T-cell (primary cell): ENCODE results near the gene ATRNL1. TPM values are rescaled to one million over a fixed set of nuclear protein-coding genes. Genes with fewer than 3 reads are reported as not detected.
"Not testable (repeated sequence)": the region's sequence is repeated elsewhere in the genome, so short reads cannot be mapped to it uniquely, and the experiment has no call there.

Source experiments
- ATAC-seq, 4 experiments: fragments of 200-7000 bp in 3 of 4; fragments of 150-1000 bp in 1 of 4; cut with Tn5 transposase; replicated peaks in 1 of 4; 1 replicate in 3 of 4; 2 replicates in 1 of 4; pipeline ENCODE4 v1.10.0; 2021; ENCODE audit warnings: moderate library complexity in 3 of 4, mild to moderate bottlenecking in 2 of 4, moderate number of reproducible peaks in 1 of 4
- CTCF ChIA-PET, 2 donors: fragments of 300-600 bp; sonication (Branson Sonifier 250); formaldehyde crosslinking; loops; one replicate each; lab custom pipeline; 2022; ENCODE audit warnings: antibody characterized with exemption in 2 of 2; lab: Charles Lee
- POLR2A ChIA-PET, 2 donors: fragments of 300-600 bp; sonication (Branson Sonifier 250); formaldehyde crosslinking; loops; one replicate each; lab custom pipeline; 2022; ENCODE audit warnings: antibody characterized with exemption in 2 of 2; lab: Charles Lee
- DNase-seq, 35 experiments: peaks; one replicate each; pipeline versions ENCODE4 v3.0.0 to v3.0.0-alpha.2; 2013 to 2023
- H3K27ac ChIP-seq: one replicate; pipeline ENCODE4 v1.5.1; 2013; ENCODE audit warnings: low read length
- H3K27me3 ChIP-seq, 2 experiments: replicated peaks in 1 of 2; 1 replicate in 1 of 2; 2 replicates in 1 of 2; pipeline versions ENCODE4 v1.6.1 to v1.7.0; 2013; ENCODE audit warnings: low read length in 1 of 2, mixed read lengths in 1 of 2; ENCODE audit not compliant: control insufficient read depth in 2 of 2, insufficient read depth in 2 of 2; ENCODE audit errors: extremely low read depth in 1 of 2
- H3K36me3 ChIP-seq, 2 donors: 1 replicate in 1 of 2; 2 replicates in 1 of 2; pipeline versions ENCODE4 v1.6.1 to v1.7.0; 2013; ENCODE audit warnings: low read length in 1 of 2; ENCODE audit not compliant: control insufficient read depth in 2 of 2, insufficient read depth in 1 of 2; ENCODE audit errors: extremely low read depth in 1 of 2
- H3K4me1 ChIP-seq, 2 experiments: 1 replicate in 1 of 2; 2 replicates in 1 of 2; pipeline versions ENCODE4 v1.6.1 to v1.7.0; 2013; ENCODE audit warnings: low read length in 2 of 2, mixed read lengths in 1 of 2; ENCODE audit not compliant: insufficient read depth in 2 of 2, control insufficient read depth in 1 of 2; ENCODE audit errors: extremely low read depth in 1 of 2
- H3K4me3 ChIP-seq, 2 donors: 1 replicate in 1 of 2; 2 replicates in 1 of 2; pipeline versions ENCODE4 v1.5.1 to v1.7.0; 2013; ENCODE audit warnings: mild to moderate bottlenecking in 2 of 2, low read length in 1 of 2, moderate library complexity in 1 of 2; ENCODE audit not compliant: control insufficient read depth in 1 of 2; ENCODE audit errors: extremely low read depth in 1 of 2
- H3K9me3 ChIP-seq: 2 replicates; pipeline ENCODE4 v1.7.0; 2013
- H3K27ac Mint-ChIP-seq, 2 donors: one replicate each; pipeline ENCODE4 v1.8.0; 2020 to 2021; ENCODE audit warnings: mild to moderate bottlenecking in 2 of 2, mixed read lengths in 2 of 2
- H3K27me3 Mint-ChIP-seq, 2 donors: one replicate each; pipeline ENCODE4 v1.8.0; 2021 to 2022; ENCODE audit warnings: mixed read lengths in 2 of 2
- H3K36me3 Mint-ChIP-seq: one replicate; pipeline ENCODE4 v1.8.0; 2021; ENCODE audit warnings: mixed read lengths
- H3K4me1 Mint-ChIP-seq, 3 donors: one replicate each; pipeline ENCODE4 v1.8.0; 2020 to 2022; ENCODE audit warnings: mixed read lengths in 3 of 3, mild to moderate bottlenecking in 1 of 3
- H3K4me3 Mint-ChIP-seq, 3 donors: one replicate each; pipeline ENCODE4 v1.8.0; 2020 to 2022; ENCODE audit warnings: mild to moderate bottlenecking in 3 of 3, mixed read lengths in 3 of 3, moderate library complexity in 3 of 3
- H3K9me3 Mint-ChIP-seq, 3 donors: one replicate each; pipeline ENCODE4 v1.8.0; 2020 to 2022; ENCODE audit warnings: mixed read lengths in 3 of 3
- WGBS: methylation state at CpG from one replicate; pipeline ENCODE4 v1.1.5; 2013; ENCODE audit warnings: missing lambda C conversion rate; ENCODE audit not compliant: insufficient coverage; 5-methylcytosine and 5-hydroxymethylcytosine counted together
- total RNA-seq, 35 experiments: library from RNA in 6 of 35; stranded (reverse) in 6 of 35; fragments of 120-200 nt in 1 of 35; gene quantifications; one replicate each; pipeline versions ENCODE4 v1.2.1 to v1.2.4 and lab custom pipeline; 2013 to 2026

Gene ATRNL1
- total RNA-seq, 5 donors from 2014 or later (not counting 1 experiment from before 2014, with no cell fraction given), result 0.18 to 0.35 (median 0.20) TPM; not detected in 2

DNA sequence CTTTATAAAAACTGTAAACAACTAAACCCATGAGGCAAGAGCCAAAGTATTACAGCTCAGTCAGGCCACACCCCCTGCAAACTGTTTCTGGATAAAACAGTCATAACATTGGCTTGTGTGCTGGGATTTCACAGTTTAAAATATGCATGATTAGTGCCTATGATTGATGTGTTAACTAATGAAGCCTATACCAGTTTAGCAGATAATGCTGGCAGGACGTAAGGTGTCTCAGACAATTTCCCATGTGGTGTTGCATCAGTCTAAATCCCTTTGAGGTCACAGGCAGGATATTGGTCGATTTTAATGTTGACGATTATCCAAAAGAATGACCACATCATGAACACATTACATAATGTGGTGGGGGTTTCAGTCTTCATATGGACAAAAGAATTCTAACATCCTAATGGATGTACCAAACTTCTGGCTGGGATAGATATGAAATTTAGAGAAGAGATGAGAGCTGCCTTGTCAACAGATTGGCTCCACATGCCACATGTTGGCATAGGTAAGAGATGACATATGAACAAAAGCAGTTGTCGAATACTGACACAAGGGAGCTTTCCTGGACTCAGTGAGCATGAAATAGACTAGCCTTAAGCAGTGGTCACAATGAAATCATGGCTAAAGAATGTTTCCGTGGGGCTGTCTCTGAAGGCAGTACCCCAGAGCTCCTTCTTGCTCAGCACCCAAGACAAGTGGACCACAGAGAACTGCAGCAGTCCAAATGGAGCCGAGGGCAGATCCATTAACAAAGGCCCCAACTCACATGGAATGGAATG is 734.3 kb downstream of the ATRNL1 start:
- WGBS, result 72% methylated on average over 2 of the region's 6 CpGs
- no peak for DNase-seq
- Histone ChIP-seq H3K27ac (no peak overlapping the region), H3K27me3 (no peaks in the 10 kb centered on the region), H3K4me1 (no peaks in the 10 kb centered on the region), H3K4me3 (no peak overlapping the region), H3K36me3 (no peaks in the 10 kb centered on the region), H3K9me3 (no peaks in the 10 kb centered on the region)
- peaks cover 10 to 14% (median 13%) of the 10 kb centered on the region in 3 donors for H3K9me3 Mint-ChIP-seq
- no peak for ATAC-seq
- POLR2A ChIA-PET, result no interaction called here
- H3K36me3 Mint-ChIP-seq, result no peaks in the 10 kb centered on the region
- H3K27ac Mint-ChIP-seq, result no peak overlapping the region
- no peak overlapping the region for H3K4me3 Mint-ChIP-seq
- CTCF ChIA-PET, result no interaction called here
- no peaks in the 10 kb centered on the region for H3K4me1 Mint-ChIP-seq
- no peaks in the 10 kb centered on the region for H3K27me3 Mint-ChIP-seq

DNA sequence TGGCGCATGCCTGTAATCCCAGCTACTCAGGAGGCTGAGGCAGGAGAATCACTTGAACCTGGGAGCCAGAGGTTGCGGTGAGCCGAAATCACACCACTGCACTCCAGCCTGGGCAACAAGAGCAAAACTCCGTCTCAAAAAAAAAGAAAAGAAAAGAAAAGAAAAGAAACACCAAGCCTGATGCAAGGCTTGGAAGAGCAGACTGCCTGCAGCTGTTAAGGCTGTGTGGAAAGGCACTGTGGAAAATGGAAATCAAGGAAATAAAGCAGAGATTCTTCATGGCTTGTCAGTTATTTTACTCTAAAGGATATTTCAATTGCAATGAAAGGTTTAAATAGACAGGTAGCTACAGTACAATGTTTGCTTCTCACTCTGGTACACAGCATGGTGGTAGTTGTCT is 735.0 kb downstream of the ATRNL1 start:
- H3K27ac ChIP-seq, H3K27ac Mint-ChIP-seq, H3K4me3 ChIP-seq, POLR2A ChIA-PET, H3K4me1 Mint-ChIP-seq, ATAC-seq, H3K4me1 ChIP-seq, H3K27me3 Mint-ChIP-seq, H3K4me3 Mint-ChIP-seq, CTCF ChIA-PET, H3K9me3 ChIP-seq, H3K36me3 Mint-ChIP-seq, H3K36me3 ChIP-seq, H3K27me3 ChIP-seq, DNase-seq: not testable (repeated sequence)
- WGBS, result 100% methylated on average over 3 of the region's 4 CpGs
- H3K9me3 Mint-ChIP-seq, result peaks cover 10 to 13% (median 13%) of the 10 kb centered on the region in 3 donors

DNA sequence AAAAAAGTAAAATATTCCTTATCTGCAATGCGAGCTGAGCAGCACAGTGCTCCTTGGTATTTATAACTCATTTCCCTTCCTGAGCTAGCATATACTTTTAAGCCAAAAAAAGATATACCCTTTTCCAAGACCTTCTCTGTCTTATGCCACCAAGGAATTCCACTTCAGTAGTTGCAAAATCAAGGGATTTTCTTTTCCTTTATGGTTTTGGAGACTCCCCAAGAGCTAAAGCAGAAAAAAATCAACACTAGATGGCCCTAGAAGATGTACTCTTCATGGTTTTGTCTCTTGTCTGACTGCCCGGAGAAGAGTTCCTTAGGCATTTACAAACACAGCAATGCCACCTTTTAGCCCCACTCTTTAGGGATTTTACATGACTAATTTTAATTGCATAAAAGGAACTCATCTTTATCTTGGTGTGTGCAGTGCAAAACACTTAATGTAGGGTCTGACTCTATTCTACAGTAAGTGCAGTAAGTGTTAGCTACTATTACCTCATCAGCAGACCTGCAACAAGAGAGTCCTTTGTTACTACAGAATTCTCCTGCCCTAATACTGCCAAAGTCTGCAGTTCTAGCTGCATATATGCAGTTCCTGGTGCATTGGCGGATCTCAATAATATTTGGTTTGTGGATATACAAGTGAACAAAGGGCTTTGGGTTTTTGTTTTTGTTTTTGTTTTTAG is 736.5 kb downstream of the ATRNL1 start:
- Histone ChIP-seq H3K4me1 (no peaks in the 10 kb centered on the region), H3K9me3 (no peaks in the 10 kb centered on the region), H3K27ac (no peak overlapping the region), H3K27me3 (no peaks in the 10 kb centered on the region), H3K4me3 (no peak overlapping the region), H3K36me3 (no peaks in the 10 kb centered on the region)
- Mint-ChIP-seq H3K9me3 (peaks cover 7 to 8% (median 7%) of the 10 kb centered on the region in 3 donors), H3K36me3 (no peaks in the 10 kb centered on the region), H3K27ac (no peak overlapping the region), H3K4me3 (no peak overlapping the region), H3K27me3 (no peaks in the 10 kb centered on the region), H3K4me1 (no peaks in the 10 kb centered on the region)
- WGBS, result 50% methylated on average over 1 of the region's 3 CpGs
- DNase-seq (no peak), ATAC-seq (no peak)
- POLR2A ChIA-PET, result no interaction called here
- CTCF ChIA-PET, result no interaction called here

DNA sequence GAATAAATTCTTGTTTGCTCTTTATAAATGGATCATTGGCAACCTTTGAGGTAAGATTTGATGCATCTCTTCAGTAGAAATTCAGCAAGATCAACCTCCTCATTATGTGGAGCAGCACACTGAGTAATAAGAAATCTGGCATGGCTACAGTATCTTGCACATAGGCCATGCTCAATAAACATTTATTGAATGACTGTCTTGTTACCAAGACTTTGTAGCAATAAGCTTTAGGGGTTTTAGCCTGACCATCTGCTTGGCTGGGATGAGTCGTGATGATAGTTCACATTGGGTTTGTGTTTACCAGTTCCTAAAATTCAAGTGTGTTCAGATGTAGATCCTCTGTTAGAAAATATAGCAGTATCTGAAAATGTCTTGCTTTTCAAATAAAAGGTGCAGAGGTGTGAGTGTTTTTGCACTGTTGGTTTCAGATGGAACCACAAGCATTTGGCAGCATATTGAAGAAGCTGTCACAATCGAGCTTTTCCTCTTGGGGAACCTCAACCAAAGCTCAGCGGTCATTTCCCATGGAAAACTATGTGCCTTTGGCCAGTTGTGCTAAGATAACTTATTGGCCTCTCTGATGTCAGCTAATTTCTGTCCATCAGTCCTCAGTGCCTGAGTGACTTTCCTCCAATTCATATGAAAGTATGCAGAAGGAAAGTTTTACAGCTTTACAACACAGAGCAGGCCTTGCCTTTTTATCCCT is 737.3 kb downstream of the ATRNL1 start:
- no peaks in the 10 kb centered on the region for H3K27me3 Mint-ChIP-seq
- H3K36me3 Mint-ChIP-seq, result no peaks in the 10 kb centered on the region
- no peaks in the 10 kb centered on the region for H3K9me3 ChIP-seq
- WGBS, result 57% methylated on average over 2 of the region's 3 CpGs
- ATAC-seq, result no peak
- no peaks in the 10 kb centered on the region for H3K4me1 ChIP-seq
- H3K36me3 ChIP-seq, result no peaks in the 10 kb centered on the region
- no peak overlapping the region for H3K27ac Mint-ChIP-seq
- no peaks in the 10 kb centered on the region for H3K4me1 Mint-ChIP-seq
- peaks cover 5 to 8% (median 7%) of the 10 kb centered on the region in 3 donors for H3K9me3 Mint-ChIP-seq
- ChIA-PET POLR2A (no interaction called here), CTCF (no interaction called here)
- no peak overlapping the region for H3K27ac ChIP-seq
- no peak overlapping the region for H3K4me3 Mint-ChIP-seq
- no peak for DNase-seq
- H3K27me3 ChIP-seq, result no peaks in the 10 kb centered on the region
- no peak overlapping the region for H3K4me3 ChIP-seq

DNA sequence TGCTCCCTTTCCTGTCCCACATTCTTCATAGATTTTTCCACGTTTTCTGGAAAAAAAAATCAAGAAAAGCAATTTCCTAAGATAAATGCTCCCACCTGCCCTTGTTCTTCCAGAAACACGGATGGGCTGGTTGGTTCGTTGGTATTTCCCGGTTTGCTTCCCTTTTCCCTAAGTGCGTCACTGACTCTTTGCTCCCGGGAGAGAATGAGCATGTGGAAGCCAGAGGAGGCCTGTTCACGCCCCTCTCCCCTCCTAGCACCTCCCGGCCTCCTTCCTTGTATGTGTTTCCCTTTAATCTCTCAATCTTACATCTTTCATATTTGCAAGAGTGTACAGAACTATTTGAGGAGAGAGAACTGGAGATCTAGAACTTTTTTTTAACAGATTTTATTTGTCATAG is 737.9 kb downstream of the ATRNL1 start:
- Histone ChIP-seq H3K9me3 (no peaks in the 10 kb centered on the region), H3K27me3 (no peaks in the 10 kb centered on the region), H3K27ac (no peak overlapping the region), H3K4me3 (no peak overlapping the region), H3K36me3 (no peaks in the 10 kb centered on the region), H3K4me1 (no peaks in the 10 kb centered on the region)
- DNase-seq (no peak), ATAC-seq (no peak)
- H3K4me1 Mint-ChIP-seq, result no peaks in the 10 kb centered on the region
- H3K4me3 Mint-ChIP-seq, result no peak overlapping the region
- CTCF ChIA-PET, result no interaction called here
- no CpG with 5 or more reads among the region's 8 CpGs for WGBS
- POLR2A ChIA-PET, result no interaction called here
- no peak overlapping the region for H3K27ac Mint-ChIP-seq
- H3K36me3 Mint-ChIP-seq, result no peaks in the 10 kb centered on the region
- H3K27me3 Mint-ChIP-seq, result no peaks in the 10 kb centered on the region
- peaks cover 5 to 11% (median 7%) of the 10 kb centered on the region in 3 donors for H3K9me3 Mint-ChIP-seq

DNA sequence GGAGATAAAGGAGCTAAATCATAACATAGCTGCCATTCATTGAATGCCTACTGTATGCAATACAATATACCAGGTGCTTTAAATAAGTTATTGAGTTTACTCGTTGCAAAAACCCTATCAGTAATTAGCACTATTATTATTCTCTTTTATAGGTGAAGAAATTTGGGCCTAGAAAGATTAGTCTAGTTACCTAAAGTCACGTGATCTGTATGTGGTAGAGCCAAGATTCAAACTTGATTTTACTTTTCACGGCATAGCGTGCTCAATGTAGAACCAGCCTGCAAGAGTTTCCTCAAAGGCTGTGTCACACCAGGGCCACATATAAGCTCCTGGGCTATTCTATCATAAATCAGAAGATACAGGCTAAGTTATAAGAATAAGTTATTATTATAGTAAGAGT is 740.0 kb downstream of the ATRNL1 start:
- H3K27ac ChIP-seq, result no peak overlapping the region
- Mint-ChIP-seq H3K9me3 (peaks cover 3 to 8% (median 5%) of the 10 kb centered on the region in 3 donors), H3K4me3 (no peak overlapping the region), H3K27me3 (no peaks in the 10 kb centered on the region), H3K4me1 (no peaks in the 10 kb centered on the region), H3K27ac (no peak overlapping the region), H3K36me3 (no peaks in the 10 kb centered on the region)
- H3K9me3 ChIP-seq, result no peaks in the 10 kb centered on the region
- WGBS, result no CpG with 5 or more reads among the region's 4 CpGs
- DNase-seq (no peak), ATAC-seq (no peak)
- no peaks in the 10 kb centered on the region for H3K4me1 ChIP-seq
- H3K36me3 ChIP-seq, result no peaks in the 10 kb centered on the region
- ChIA-PET POLR2A (interaction anchor here in 1 of 2 donors (0.5 kb wide), 1 partner anchor 61 kb away, joined by 5 read pairs; no protein-coding TSS in a partner anchor), CTCF (no interaction called here)
- no peak overlapping the region for H3K4me3 ChIP-seq
- H3K27me3 ChIP-seq, result no peaks in the 10 kb centered on the region
